Body of pancreas (tissue), 4 donors: Measurements from ENCODE around the gene RAD51B. TPM values are rescaled to one million over a fixed set of nuclear protein-coding genes. Genes with fewer than 3 reads are reported as not detected.

ENCODE experiments used
- ATAC-seq: fragments of 150-250 bp; one replicate; pipeline ENCODE4 v1.9.1; 2016
- DNase-seq, 4 donors: peaks; one replicate each; pipeline ENCODE4 v3.0.0-alpha.2; 2019
- H3K27ac ChIP-seq, 4 donors: fragments of 200-600 bp; sonication (generic); 1 replicate in 3 of 4; 2 replicates in 1 of 4; pipeline versions ENCODE4 v1.5.1 to v1.6.1; 2016 to 2019; ENCODE audit warnings: mild to moderate bottlenecking in 1 of 4, mixed read lengths in 1 of 4, moderate library complexity in 1 of 4
- H3K27me3 ChIP-seq, 2 donors: fragments of 200-600 bp; sonication (generic); one replicate each; pipeline ENCODE4 v1.6.0; 2016; ENCODE audit warnings: mild to moderate bottlenecking in 1 of 2
- H3K36me3 ChIP-seq, 2 donors: fragments of 200-600 bp; sonication (generic); replicated peaks in 1 of 2; 2 replicates each; pipeline ENCODE4 v1.5.1; 2016; ENCODE audit warnings: low read depth in 2 of 2; ENCODE audit not compliant: insufficient read depth in 1 of 2
- H3K4me1 ChIP-seq: fragments of 200-600 bp; sonication (generic); one replicate; pipeline ENCODE4 v1.6.0; 2016
- H3K4me3 ChIP-seq, 2 donors: fragments of 200-600 bp; sonication (generic); 1 replicate in 1 of 2; 2 replicates in 1 of 2; pipeline ENCODE4 v1.5.1; 2016 to 2019
- H3K9me3 ChIP-seq, 3 donors: fragments of 200-600 bp; sonication (generic); 1 replicate in 2 of 3; 2 replicates in 1 of 3; pipeline ENCODE4 v1.5.1; 2016
- POLR2A ChIP-seq, 3 donors: fragments of 450-650 bp; IDR thresholded peaks; one replicate each; pipeline ENCODE4 v1.6.1; 2016; ENCODE audit warnings: antibody characterized with exemption in 3 of 3, mild to moderate bottlenecking in 2 of 3
- WGBS, 2 donors: methylation state at CpG; one replicate each; pipeline ENCODE4 v1.1.5; 2017; 5-methylcytosine and 5-hydroxymethylcytosine counted together
- intact Hi-C: fragments of 100-400 bp; cut with DNase I; formaldehyde crosslinking; loops from one replicate; pipeline ENCODE4 v1.15.1; 2023
- total RNA-seq, 2 donors: library from RNA; depleted of rRNA; stranded (reverse); fragments of >200 nt; gene quantifications; one replicate each; pipeline ENCODE4 v1.1.0, GENCODE V29; 2016
- TF ChIP-seq, protein P1 (sequence below), 7 experiments: fragments of 450-650 bp in 4 of 7; fragments of 200-600 bp in 3 of 7; sonication (generic) in 3 of 7; IDR thresholded peaks; one replicate each; pipeline ENCODE4 v1.5.1; 2016 to 2019; ENCODE audit warnings: antibody characterized with exemption in 7 of 7

RAD51B gene
- total RNA-seq, 2 donors from 2014 or later: 12.2 to 29.6 TPM

DNA sequence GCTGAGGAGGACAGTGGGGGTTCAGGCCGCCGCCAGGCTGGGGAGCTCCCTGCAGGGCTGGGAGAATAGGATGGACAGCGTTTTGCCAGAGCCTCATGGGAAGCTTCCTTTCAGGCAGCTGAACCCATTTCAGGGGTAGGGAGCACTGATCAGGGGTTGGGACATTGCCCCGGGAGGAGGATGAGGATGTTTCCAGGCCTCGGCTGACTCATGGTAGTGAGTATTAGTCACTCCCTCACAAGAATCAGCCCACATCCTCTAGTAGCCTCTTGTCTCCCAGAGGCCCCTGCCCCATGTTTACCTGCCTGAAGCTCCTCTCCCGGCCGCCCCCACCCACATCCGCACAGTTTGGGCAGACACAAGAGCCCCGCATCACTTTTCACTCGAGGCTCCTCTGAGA, 883.5 kb downstream of the RAD51B start:
- ATAC-seq: no peak

DNA sequence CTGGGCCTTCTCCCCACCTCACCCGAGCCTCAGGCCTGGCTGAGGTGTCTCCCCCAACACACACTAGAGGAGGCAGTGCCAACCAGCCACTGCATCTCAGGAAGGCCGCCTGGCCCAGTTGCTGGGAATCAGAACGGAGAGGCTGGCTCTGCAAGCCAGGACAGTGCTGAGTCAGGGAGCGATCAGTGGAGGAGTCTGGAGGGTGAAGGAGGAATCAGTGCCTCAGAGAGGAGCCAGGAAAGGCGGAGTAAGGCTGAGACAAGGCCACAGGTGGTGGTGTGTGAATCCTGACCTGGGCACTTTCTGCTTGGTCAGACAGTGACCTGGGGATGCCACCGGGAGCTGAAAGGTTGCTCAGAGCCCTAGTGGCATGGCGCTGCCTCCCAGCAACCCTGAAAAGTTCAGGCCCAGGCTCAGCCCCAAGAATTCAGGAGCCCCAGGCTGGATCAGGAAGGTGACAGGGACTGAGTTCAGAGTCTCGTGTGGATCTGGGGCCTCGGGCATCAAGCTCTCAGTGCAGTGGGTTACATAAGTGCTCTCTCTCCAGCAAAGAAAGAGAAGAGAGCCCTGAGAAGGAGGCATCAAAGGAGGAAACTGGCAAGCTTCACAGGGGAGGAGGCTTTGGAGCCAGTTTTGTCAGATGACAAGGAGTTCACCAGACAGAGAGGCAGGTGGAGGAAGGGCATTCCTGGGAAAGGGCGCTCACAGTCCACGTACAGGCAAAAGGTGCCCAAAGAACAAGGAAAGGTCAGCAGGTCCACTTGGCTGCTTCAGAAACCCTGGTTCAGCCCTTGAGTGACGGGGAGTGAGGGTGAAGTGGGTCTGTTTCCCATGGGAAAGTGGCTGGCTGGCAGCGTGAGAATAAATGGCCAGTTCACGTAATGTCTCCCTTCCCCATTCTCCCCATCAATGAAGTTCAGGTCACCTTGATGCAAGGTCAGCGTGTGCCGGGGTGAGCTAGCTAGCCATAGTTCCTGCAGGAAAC, 885.4 kb downstream of the RAD51B start:
- Histone ChIP-seq H3K27ac (no peak overlapping the region), H3K9me3 (no peaks in the 10 kb centered on the region), H3K36me3 (no peaks in the 10 kb centered on the region), H3K4me1 (peaks cover 18% of the 10 kb centered on the region), H3K27me3 (no peaks in the 10 kb centered on the region), H3K4me3 (no peak overlapping the region)
- intact Hi-C loops: no loop called here
- ATAC-seq: no peak
- no peak for TF ChIP-seq POLR2A (IDR thresholded peaks at IDR 0.05)
- TF ChIP-seq, protein P1, sequence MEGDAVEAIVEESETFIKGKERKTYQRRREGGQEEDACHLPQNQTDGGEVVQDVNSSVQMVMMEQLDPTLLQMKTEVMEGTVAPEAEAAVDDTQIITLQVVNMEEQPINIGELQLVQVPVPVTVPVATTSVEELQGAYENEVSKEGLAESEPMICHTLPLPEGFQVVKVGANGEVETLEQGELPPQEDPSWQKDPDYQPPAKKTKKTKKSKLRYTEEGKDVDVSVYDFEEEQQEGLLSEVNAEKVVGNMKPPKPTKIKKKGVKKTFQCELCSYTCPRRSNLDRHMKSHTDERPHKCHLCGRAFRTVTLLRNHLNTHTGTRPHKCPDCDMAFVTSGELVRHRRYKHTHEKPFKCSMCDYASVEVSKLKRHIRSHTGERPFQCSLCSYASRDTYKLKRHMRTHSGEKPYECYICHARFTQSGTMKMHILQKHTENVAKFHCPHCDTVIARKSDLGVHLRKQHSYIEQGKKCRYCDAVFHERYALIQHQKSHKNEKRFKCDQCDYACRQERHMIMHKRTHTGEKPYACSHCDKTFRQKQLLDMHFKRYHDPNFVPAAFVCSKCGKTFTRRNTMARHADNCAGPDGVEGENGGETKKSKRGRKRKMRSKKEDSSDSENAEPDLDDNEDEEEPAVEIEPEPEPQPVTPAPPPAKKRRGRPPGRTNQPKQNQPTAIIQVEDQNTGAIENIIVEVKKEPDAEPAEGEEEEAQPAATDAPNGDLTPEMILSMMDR (IDR thresholded peaks at IDR 0.05): no peak
- DNase-seq: no peak
- WGBS, 2 donors: 76 to 90% methylated on average over 11 to 16 of the region's 16 CpGs

More for the DNA sequence above, 883.5 kb downstream of the RAD51B start:
- Histone ChIP-seq H3K27ac (no peak overlapping the region), H3K27me3 (no peaks in the 10 kb centered on the region), H3K4me3 (no peak overlapping the region), H3K4me1 (peaks cover 3% of the 10 kb centered on the region), H3K9me3 (no peaks in the 10 kb centered on the region), H3K36me3 (no peaks in the 10 kb centered on the region)
- 74 to 84% methylated on average over 10 of the region's 10 CpGs for WGBS, 2 donors
- intact Hi-C loops: no loop called here
- peak in 1 of 4 donors; percentile 50 for DNase-seq
- TF ChIP-seq POLR2A (IDR thresholded peaks at IDR 0.05): no peak
- TF ChIP-seq, protein P1 (IDR thresholded peaks at IDR 0.05): no peak

DNA sequence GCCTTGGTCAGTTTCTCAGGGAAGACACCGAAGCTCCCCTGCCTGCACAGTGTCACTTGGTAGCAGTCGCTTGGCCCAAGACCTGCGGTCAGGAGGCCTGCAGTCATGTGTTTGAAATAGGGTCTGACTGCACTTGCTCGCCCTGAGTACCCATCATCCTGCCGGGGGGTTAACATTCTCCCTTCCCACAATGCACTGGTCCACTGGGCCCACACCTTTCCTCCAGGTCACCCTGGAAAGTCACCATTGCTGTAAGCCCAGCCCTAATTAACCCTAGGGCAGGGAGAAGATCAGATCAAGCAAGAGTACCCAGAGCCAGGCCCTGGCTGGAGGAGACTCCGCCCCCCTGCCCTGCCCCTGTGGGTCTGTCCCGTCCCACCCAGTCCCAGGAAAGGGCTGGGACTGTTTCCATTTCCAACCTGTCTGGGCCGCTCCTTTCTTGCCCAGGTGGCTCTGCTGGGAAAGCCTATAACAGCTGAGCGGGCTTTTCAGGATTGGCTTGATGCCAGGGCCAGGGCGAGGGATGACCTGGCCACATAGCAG, 886.2 kb downstream of the RAD51B start:
- 84 to 91% methylated on average over 9 to 10 of the region's 10 CpGs for WGBS, 2 donors
- ATAC-seq: no peak
- no peak for TF ChIP-seq POLR2A (IDR thresholded peaks at IDR 0.05)
- TF ChIP-seq, protein P1 (IDR thresholded peaks at IDR 0.05): no peak
- intact Hi-C loops: no loop called here
- Histone ChIP-seq H3K4me1 (peaks cover 18% of the 10 kb centered on the region), H3K27ac (no peak overlapping the region), H3K4me3 (no peak overlapping the region), H3K36me3 (no peaks in the 10 kb centered on the region), H3K27me3 (no peaks in the 10 kb centered on the region), H3K9me3 (no peaks in the 10 kb centered on the region)
- DNase-seq: peak in 1 of 4 donors; percentile 38

DNA sequence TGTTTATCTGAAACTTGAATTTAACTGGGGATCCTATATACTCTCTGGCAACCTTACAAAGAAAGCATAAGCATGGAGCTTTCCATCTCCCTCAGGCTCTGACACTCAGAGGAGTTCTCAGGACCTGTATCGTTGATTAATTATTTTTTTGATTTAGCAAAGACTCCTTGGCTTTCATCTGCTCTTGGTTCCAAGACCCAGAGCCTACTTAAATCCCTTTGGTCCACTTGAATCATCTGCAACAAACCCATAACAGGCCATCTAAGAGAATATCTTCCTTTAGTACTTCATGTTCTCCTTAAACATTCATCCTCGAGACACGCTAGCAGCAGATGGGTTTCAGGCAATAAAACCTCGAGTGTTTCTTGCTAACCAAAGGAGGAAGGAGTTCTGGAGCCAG, 887.9 kb downstream of the RAD51B start:
- no peak for ATAC-seq
- Histone ChIP-seq H3K4me3 (no peak overlapping the region), H3K4me1 (peaks cover 18% of the 10 kb centered on the region), H3K27ac (no peak overlapping the region), H3K9me3 (no peaks in the 10 kb centered on the region), H3K36me3 (no peaks in the 10 kb centered on the region), H3K27me3 (no peaks in the 10 kb centered on the region)
- DNase-seq: no peak
- no peak for TF ChIP-seq POLR2A (IDR thresholded peaks at IDR 0.05)
- TF ChIP-seq, protein P1 (IDR thresholded peaks at IDR 0.05): no peak
- intact Hi-C loops: no loop called here
- 79 to 97% methylated on average over 4 of the region's 4 CpGs for WGBS, 2 donors
